ENCODE data around the gene GSTP1. TPM values are rescaled to one million over a fixed set of nuclear protein-coding genes. Genes with fewer than 3 reads are reported as not detected.
"Not testable (repeated sequence)": the region's sequence is repeated elsewhere in the genome, so short reads cannot be mapped to it uniquely, and the experiment has no call there.

GSTP1 gene
- total RNA-seq, 1 experiment from 2014 or later, result 570 TPM

DNA sequence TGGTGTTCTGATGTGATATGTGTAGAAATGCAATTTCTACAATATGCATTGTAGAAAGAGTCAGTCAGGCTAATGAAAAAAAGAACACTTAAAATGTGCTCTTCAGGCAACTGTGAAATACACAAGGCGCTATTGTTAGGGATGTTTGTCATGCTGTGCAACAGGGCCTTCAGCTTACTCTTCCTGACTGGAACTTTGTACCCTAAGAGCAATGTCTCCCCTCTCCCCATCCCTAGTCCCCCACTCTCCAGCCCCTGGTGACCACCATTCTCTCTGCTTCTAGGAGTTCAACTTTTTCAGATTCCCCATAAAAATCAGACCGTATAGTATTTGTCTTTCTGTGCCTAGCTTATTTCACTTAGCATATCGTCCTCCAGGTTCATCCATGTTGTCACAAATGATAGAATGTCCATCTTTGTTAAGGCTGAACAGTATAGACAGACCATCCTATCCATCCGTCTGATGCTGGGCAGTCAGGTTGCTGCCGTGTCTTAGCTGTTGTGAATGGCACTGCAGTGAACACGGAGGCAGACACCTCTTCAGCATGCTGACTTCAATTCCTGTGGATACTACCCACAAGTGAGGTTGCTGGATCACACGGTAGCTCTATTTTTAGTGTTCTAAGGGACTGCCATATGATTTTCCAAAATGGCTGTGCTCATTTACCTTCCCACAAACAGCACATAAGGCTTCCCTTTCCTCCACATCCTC lies 33.8 kb downstream of the GSTP1 start:
- H3K27me3 ChIP-seq (ENCODE audit: control insufficient read depth, insufficient read depth, low read length), result no peaks in the 10 kb centered on the region
- H3K4me1 ChIP-seq (ENCODE audit: control insufficient read depth, insufficient read depth, low read length), result peaks cover 11% of the 10 kb centered on the region
- CTCF ChIA-PET, result no interaction called here
- no peak overlapping the region for H3K4me3 ChIP-seq (ENCODE audit: low read depth in 2 of 2, low read length in 2 of 2)
- ATAC-seq (no peak), DNase-seq (ENCODE audit: low read depth, low spot score) (no peak)
- no peak for TF ChIP-seq SIN3A (IDR thresholded peaks at IDR 0.05; ENCODE audit: borderline replicate concordance, insufficient read depth, low read depth, low read length)
- TF ChIP-seq, protein P1, sequence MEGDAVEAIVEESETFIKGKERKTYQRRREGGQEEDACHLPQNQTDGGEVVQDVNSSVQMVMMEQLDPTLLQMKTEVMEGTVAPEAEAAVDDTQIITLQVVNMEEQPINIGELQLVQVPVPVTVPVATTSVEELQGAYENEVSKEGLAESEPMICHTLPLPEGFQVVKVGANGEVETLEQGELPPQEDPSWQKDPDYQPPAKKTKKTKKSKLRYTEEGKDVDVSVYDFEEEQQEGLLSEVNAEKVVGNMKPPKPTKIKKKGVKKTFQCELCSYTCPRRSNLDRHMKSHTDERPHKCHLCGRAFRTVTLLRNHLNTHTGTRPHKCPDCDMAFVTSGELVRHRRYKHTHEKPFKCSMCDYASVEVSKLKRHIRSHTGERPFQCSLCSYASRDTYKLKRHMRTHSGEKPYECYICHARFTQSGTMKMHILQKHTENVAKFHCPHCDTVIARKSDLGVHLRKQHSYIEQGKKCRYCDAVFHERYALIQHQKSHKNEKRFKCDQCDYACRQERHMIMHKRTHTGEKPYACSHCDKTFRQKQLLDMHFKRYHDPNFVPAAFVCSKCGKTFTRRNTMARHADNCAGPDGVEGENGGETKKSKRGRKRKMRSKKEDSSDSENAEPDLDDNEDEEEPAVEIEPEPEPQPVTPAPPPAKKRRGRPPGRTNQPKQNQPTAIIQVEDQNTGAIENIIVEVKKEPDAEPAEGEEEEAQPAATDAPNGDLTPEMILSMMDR (IDR thresholded peaks at IDR 0.05), result no peak
- TF ChIP-seq POLR2AphosphoS5 (IDR thresholded peaks at IDR 0.05; ENCODE audit: low read depth, low read length), result no peak
- no peak for TF ChIP-seq TCF7L2 (IDR thresholded peaks at IDR 0.05; ENCODE audit: low read depth, low read length)
- TF ChIP-seq REST (IDR thresholded peaks at IDR 0.05; ENCODE audit: insufficient read depth in 1 of 2, low read depth in 2 of 2, low read length in 1 of 2), result no peak
- no peaks in the 10 kb centered on the region for H3K9me3 ChIP-seq (ENCODE audit: control insufficient read depth, insufficient read depth, low read depth, low read length)
- in situ Hi-C loops (cut with HindIII; ENCODE audit: low pct_unique_long_range_greater_than_20kb, low sequenced_read_pairs) (no loop called here), intact Hi-C loops (cut with micrococcal nuclease; ENCODE audit: unreplicated experiment) (no loop called here)
- POLR2A ChIA-PET, result no interaction called here
- no peak overlapping the region for H3K27ac ChIP-seq (ENCODE audit: low read length)
- H3K36me3 ChIP-seq (ENCODE audit: control insufficient read depth, insufficient read depth, low read length), result no peaks in the 10 kb centered on the region
- BruUV-seq (replicated peaks), result no TSS peak

GRCh38 chr11:67618901-67619659 lies 35.5 kb downstream of the GSTP1 start:
- BruUV-seq (replicated peaks); intact Hi-C loops (cut with micrococcal nuclease; ENCODE audit: unreplicated experiment); H3K9me3 ChIP-seq (ENCODE audit: control insufficient read depth, insufficient read depth, low read depth, low read length): not testable (repeated sequence)

DNA sequence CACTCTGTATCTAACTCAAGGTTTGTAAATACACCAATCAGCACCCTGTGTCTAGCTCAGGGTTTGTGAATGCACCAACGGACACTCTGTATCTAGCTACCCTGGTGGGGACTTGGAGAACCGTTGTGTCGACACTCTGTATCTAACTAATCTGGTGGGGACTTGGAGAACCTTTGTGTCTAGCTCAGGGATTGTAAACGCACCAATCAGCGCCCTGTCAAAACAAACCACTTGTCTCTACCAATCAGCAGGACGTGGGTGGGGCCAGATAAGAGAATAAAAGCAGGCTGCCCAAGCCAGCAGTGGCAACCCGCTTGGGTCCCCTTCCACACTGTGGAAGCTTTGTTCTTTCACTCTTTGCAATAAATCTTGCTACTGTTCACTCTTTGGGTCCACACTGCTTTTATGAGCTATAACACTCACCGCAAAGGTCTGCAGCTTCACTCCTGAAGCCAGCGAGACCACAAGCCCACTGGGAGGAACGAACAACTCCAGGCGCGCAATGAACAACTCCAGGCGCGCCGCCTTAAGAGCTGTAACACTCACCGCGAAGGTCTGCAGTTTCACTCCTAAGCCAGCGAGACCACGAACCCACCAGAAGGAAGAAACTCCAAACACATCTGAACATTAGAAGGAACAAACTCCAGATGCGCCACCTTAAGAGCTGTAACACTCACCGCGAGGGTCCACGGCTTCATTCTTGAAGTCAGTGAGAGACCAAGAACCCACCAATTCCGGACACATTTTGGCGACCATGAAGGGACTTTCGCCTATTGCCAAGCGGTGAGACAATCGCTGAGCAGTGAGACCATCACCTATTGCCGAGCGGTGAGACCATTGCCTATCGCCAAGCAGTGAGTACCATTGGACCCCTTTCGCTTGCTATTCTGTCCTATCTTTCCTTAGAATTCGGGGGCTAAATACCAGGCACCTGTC lies 36.3 kb downstream of the GSTP1 start:
- in situ Hi-C loops (cut with HindIII; ENCODE audit: low pct_unique_long_range_greater_than_20kb, low sequenced_read_pairs); H3K36me3 ChIP-seq (ENCODE audit: control insufficient read depth, insufficient read depth, low read length); H3K27me3 ChIP-seq (ENCODE audit: control insufficient read depth, insufficient read depth, low read length); H3K4me3 ChIP-seq (ENCODE audit: low read depth in 2 of 2, low read length in 2 of 2); DNase-seq (ENCODE audit: low read depth, low spot score); intact Hi-C loops (cut with micrococcal nuclease; ENCODE audit: unreplicated experiment); H3K27ac ChIP-seq (ENCODE audit: low read length); H3K9me3 ChIP-seq (ENCODE audit: control insufficient read depth, insufficient read depth, low read depth, low read length); POLR2A ChIA-PET; BruUV-seq (replicated peaks); ATAC-seq; H3K4me1 ChIP-seq (ENCODE audit: control insufficient read depth, insufficient read depth, low read length): not testable (repeated sequence)
- CTCF ChIA-PET, result interaction anchor here (0.6 to 0.7 kb wide), 2 partner anchors 11 to 52 kb away, joined by 3 read pairs; no protein-coding TSS in a partner anchor

More at GRCh38 chr11:67618901-67619659, 35.5 kb downstream of the GSTP1 start:
- CTCF ChIA-PET, result interaction anchor here (0.6 kb wide), 1 partner anchor 12 kb away, joined by 3 read pairs; no protein-coding TSS in a partner anchor
- POLR2A ChIA-PET; H3K36me3 ChIP-seq (ENCODE audit: control insufficient read depth, insufficient read depth, low read length); ATAC-seq; in situ Hi-C loops (cut with HindIII; ENCODE audit: low pct_unique_long_range_greater_than_20kb, low sequenced_read_pairs); DNase-seq (ENCODE audit: low read depth, low spot score); H3K4me1 ChIP-seq (ENCODE audit: control insufficient read depth, insufficient read depth, low read length); H3K27ac ChIP-seq (ENCODE audit: low read length); H3K27me3 ChIP-seq (ENCODE audit: control insufficient read depth, insufficient read depth, low read length); H3K4me3 ChIP-seq (ENCODE audit: low read depth in 2 of 2, low read length in 2 of 2): not testable (repeated sequence)

GRCh38 chr11:67620621-67621020 lies 37.0 kb downstream of the GSTP1 start:
- H3K4me1 ChIP-seq (ENCODE audit: control insufficient read depth, insufficient read depth, low read length); BruUV-seq (replicated peaks); intact Hi-C loops (cut with micrococcal nuclease; ENCODE audit: unreplicated experiment); H3K27me3 ChIP-seq (ENCODE audit: control insufficient read depth, insufficient read depth, low read length); H3K27ac ChIP-seq (ENCODE audit: low read length); H3K4me3 ChIP-seq (ENCODE audit: low read depth in 2 of 2, low read length in 2 of 2); in situ Hi-C loops (cut with HindIII; ENCODE audit: low pct_unique_long_range_greater_than_20kb, low sequenced_read_pairs); H3K9me3 ChIP-seq (ENCODE audit: control insufficient read depth, insufficient read depth, low read depth, low read length); POLR2A ChIA-PET; DNase-seq (ENCODE audit: low read depth, low spot score); ATAC-seq; H3K36me3 ChIP-seq (ENCODE audit: control insufficient read depth, insufficient read depth, low read length): not testable (repeated sequence)
- CTCF ChIA-PET, result interaction anchor here (0.7 kb wide), 1 partner anchor 52 kb away, joined by 3 read pairs; no protein-coding TSS in a partner anchor
